ENCODE results near the gene CDH13.

The CDH13 gene

GRCh38 chr16:83653785-83654184, 1027.0 kb downstream of the CDH13 start:
- no peak for DNase-seq

GRCh38 chr16:83660282-83660681, 1033.5 kb downstream of the CDH13 start:
- DNase-seq: no peak

- DNase-seq: no peak
Observed at GRCh38 chr16:83661656-83662055, 1034.9 kb downstream of the CDH13 start.

- no peak for DNase-seq
Observed at GRCh38 chr16:83666449-83666848, 1039.7 kb downstream of the CDH13 start.

GRCh38 chr16:83669456-83669855, 1042.7 kb downstream of the CDH13 start:
- no peak for DNase-seq

- DNase-seq: no peak
Observed at GRCh38 chr16:83674931-83675535, 1048.3 kb downstream of the CDH13 start.

- DNase-seq: no peak
Observed at GRCh38 chr16:83676086-83676485, 1049.3 kb downstream of the CDH13 start.

- no peak for DNase-seq
Observed at GRCh38 chr16:83680980-83681379, 1054.2 kb downstream of the CDH13 start.

- DNase-seq: no peak
Observed at GRCh38 chr16:83681381-83681956, 1054.7 kb downstream of the CDH13 start.

GRCh38 chr16:83682116-83682867, 1055.5 kb downstream of the CDH13 start:
- no peak for DNase-seq

GRCh38 chr16:83682868-83683235, 1056.1 kb downstream of the CDH13 start:
- DNase-seq: no peak

GRCh38 chr16:83685615-83686165, 1058.9 kb downstream of the CDH13 start:
- DNase-seq: no peak

- DNase-seq: no peak
Observed at GRCh38 chr16:83686726-83687125, 1060.0 kb downstream of the CDH13 start.

- no peak for DNase-seq
Observed at GRCh38 chr16:83689385-83689831, 1062.6 kb downstream of the CDH13 start.

GRCh38 chr16:83692224-83692623, 1065.5 kb downstream of the CDH13 start:
- no peak for DNase-seq

GRCh38 chr16:83698964-83699363, 1072.2 kb downstream of the CDH13 start:
- DNase-seq: no peak

GRCh38 chr16:83699817-83700216, 1073.0 kb downstream of the CDH13 start:
- no peak for DNase-seq

- DNase-seq: no peak
Observed at GRCh38 chr16:83700918-83701317, 1074.1 kb downstream of the CDH13 start.

- DNase-seq: no peak
Observed at GRCh38 chr16:83701494-83701893, 1074.7 kb downstream of the CDH13 start.

- no peak for DNase-seq
Observed at GRCh38 chr16:83704656-83705055, 1077.9 kb downstream of the CDH13 start.

- DNase-seq: no peak
Observed at GRCh38 chr16:83705856-83706255, 1079.1 kb downstream of the CDH13 start.

GRCh38 chr16:83706394-83706793, 1079.6 kb downstream of the CDH13 start:
- DNase-seq: no peak

- DNase-seq: no peak
Observed at GRCh38 chr16:83711069-83711468, 1084.3 kb downstream of the CDH13 start.

- DNase-seq: no peak
Observed at GRCh38 chr16:83713597-83713996, 1086.8 kb downstream of the CDH13 start.

Measured in NCI-H1694 treated with DMSO at 0.1 percent for 48 hours (cell line).